H9 (cell line): Measurements from ENCODE around the gene ATP4A. TPM values are rescaled to one million over a fixed set of nuclear protein-coding genes. Genes with fewer than 3 reads are reported as not detected.
A peak's percentile ranks its signal among the peaks of the same experiment; 100 is the strongest.

ENCODE experiments used
- DNase-seq: peaks from one replicate; pipeline ENCODE4 v3.0.0-alpha.2; 2017
- H2AFZ ChIP-seq: one replicate; pipeline ENCODE4 v1.6.1; 2013; ENCODE audit warnings: mild to moderate bottlenecking, low read length, control low read depth, moderate library complexity
- H2AK5ac ChIP-seq: 2 replicates; pipeline ENCODE4 v1.6.1; 2013; ENCODE audit warnings: low read length, control low read depth, mixed read lengths; ENCODE audit not compliant: insufficient read length
- H2BK120ac ChIP-seq: one replicate; pipeline ENCODE4 v1.6.1; 2013; ENCODE audit warnings: low read depth, mild to moderate bottlenecking, low read length, control low read depth, inconsistent platforms; ENCODE audit not compliant: poor library complexity, severe bottlenecking
- H2BK12ac ChIP-seq: 2 replicates; pipeline ENCODE4 v1.6.1; 2013; ENCODE audit warnings: low read length, control low read depth, mixed read lengths, low read depth; ENCODE audit not compliant: insufficient read length
- H2BK15ac ChIP-seq: 2 replicates; pipeline ENCODE4 v1.6.1; 2013; ENCODE audit warnings: low read depth, low read length, control low read depth
- H2BK20ac ChIP-seq: one replicate; pipeline ENCODE4 v1.6.1; 2013; ENCODE audit warnings: low read depth, mild to moderate bottlenecking, low read length, control low read depth, inconsistent platforms; ENCODE audit not compliant: poor library complexity, severe bottlenecking
- H2BK5ac ChIP-seq: 2 replicates; pipeline ENCODE4 v1.6.1; 2013; ENCODE audit warnings: low read length, control low read depth, mixed read lengths; ENCODE audit not compliant: insufficient read length
- H3K14ac ChIP-seq: 2 replicates; pipeline ENCODE4 v1.6.1; 2013; ENCODE audit warnings: low read length, control low read depth; ENCODE audit not compliant: insufficient read depth
- H3K18ac ChIP-seq: 2 replicates; pipeline ENCODE4 v1.6.1; 2013; ENCODE audit warnings: low read depth, mild to moderate bottlenecking, mixed read lengths, low read length, control low read depth; ENCODE audit not compliant: insufficient read length
- H3K23ac ChIP-seq: 2 replicates; pipeline ENCODE4 v1.6.1; 2013; ENCODE audit warnings: low read length, control low read depth, mixed read lengths, low read depth; ENCODE audit not compliant: insufficient read length
- H3K23me2 ChIP-seq: 2 replicates; pipeline ENCODE4 v1.6.1; 2013; ENCODE audit warnings: low read depth, mild to moderate bottlenecking, mixed read lengths, low read length, control low read depth; ENCODE audit not compliant: insufficient read length, poor library complexity, severe bottlenecking
- H3K27ac ChIP-seq: 2 replicates; pipeline ENCODE4 v1.5.1; 2013; ENCODE audit warnings: low read length, control low read depth, mixed read lengths, low read depth; ENCODE audit not compliant: insufficient read length
- H3K27me3 ChIP-seq: 2 replicates; pipeline ENCODE4 v1.6.1; 2013; ENCODE audit warnings: low read length, control low read depth, inconsistent platforms; ENCODE audit not compliant: insufficient read depth
- H3K4ac ChIP-seq: 2 replicates; pipeline ENCODE4 v1.6.1; 2013; ENCODE audit warnings: low read depth, mild to moderate bottlenecking, control low read depth, inconsistent platforms, low read length, moderate library complexity
- H3K4me1 ChIP-seq: 2 replicates; pipeline ENCODE4 v1.6.1; 2013; ENCODE audit warnings: low read length, control low read depth, inconsistent platforms; ENCODE audit not compliant: insufficient read depth
- H3K4me2 ChIP-seq: 2 replicates; pipeline ENCODE4 v1.6.1; 2013; ENCODE audit warnings: low read length, control low read depth, mixed read lengths; ENCODE audit not compliant: insufficient read length, insufficient read depth
- H3K56ac ChIP-seq: 2 replicates; pipeline ENCODE4 v1.6.1; 2013; ENCODE audit warnings: low read depth, mild to moderate bottlenecking, mixed read lengths, low read length, control low read depth; ENCODE audit not compliant: insufficient read length
- H3K79me1 ChIP-seq: 2 replicates; pipeline ENCODE4 v1.6.1; 2013; ENCODE audit warnings: low read depth, mild to moderate bottlenecking, moderate library complexity, low read length, control low read depth, inconsistent platforms; ENCODE audit not compliant: insufficient read depth, poor library complexity, severe bottlenecking
- H3K79me2 ChIP-seq: 2 replicates; pipeline ENCODE4 v1.6.1; 2013; ENCODE audit warnings: low read length, control low read depth, inconsistent platforms; ENCODE audit not compliant: insufficient read depth
- H3K9ac ChIP-seq: 2 replicates; pipeline ENCODE4 v1.6.1; 2013; ENCODE audit warnings: low read length, control low read depth, mixed read lengths; ENCODE audit not compliant: insufficient read length; ENCODE audit errors: extremely low read depth
- H3K9me3 ChIP-seq: one replicate; pipeline ENCODE4 v1.6.1; 2013; ENCODE audit warnings: low read depth, low read length, inconsistent platforms; ENCODE audit not compliant: control insufficient read depth
- H3T11ph ChIP-seq: one replicate; pipeline ENCODE4 v1.6.1; 2013; ENCODE audit warnings: mild to moderate bottlenecking, low read length, control low read depth, inconsistent platforms
- H4K20me1 ChIP-seq: one replicate; pipeline ENCODE4 v1.6.1; 2013; ENCODE audit not compliant: control insufficient read depth, insufficient read length, insufficient read depth
- H4K5ac ChIP-seq: 2 replicates; pipeline ENCODE4 v1.6.1; 2013; ENCODE audit warnings: low read depth, mild to moderate bottlenecking, mixed read lengths, low read length, control low read depth; ENCODE audit not compliant: insufficient read length
- H4K8ac ChIP-seq: replicated peaks from 2 replicates; pipeline ENCODE4 v1.6.1; 2013; ENCODE audit warnings: low read length, control low read depth, mixed read lengths, low read depth; ENCODE audit not compliant: insufficient read length
- H4K91ac ChIP-seq: 2 replicates; pipeline ENCODE4 v1.6.1; 2013; ENCODE audit warnings: low read depth, mild to moderate bottlenecking, moderate library complexity, mixed read lengths, low read length, control low read depth; ENCODE audit not compliant: insufficient read length
- H3K27ac Mint-ChIP-seq, 3 experiments: 2 replicates in 2 of 3; 3 replicates in 1 of 3; pipeline ENCODE4 v1.8.0; 2020 to 2021; ENCODE audit warnings: mixed read lengths in 3 of 3, mild to moderate bottlenecking in 1 of 3, moderate library complexity in 1 of 3
- H3K27me3 Mint-ChIP-seq: 2 replicates; pipeline ENCODE4 v1.8.0; 2021; ENCODE audit warnings: low read depth, mild to moderate bottlenecking, moderate library complexity, mixed read lengths
- H3K36me3 Mint-ChIP-seq, 3 experiments: 2 replicates in 2 of 3; 3 replicates in 1 of 3; pipeline ENCODE4 v1.8.0; 2020 to 2021; ENCODE audit warnings: low read depth in 3 of 3, mixed read lengths in 3 of 3; ENCODE audit not compliant: insufficient read depth in 1 of 3
- H3K4me1 Mint-ChIP-seq, 2 experiments: 2 replicates each; pipeline ENCODE4 v1.8.0; 2020; ENCODE audit warnings: mixed read lengths in 2 of 2
- H3K4me3 Mint-ChIP-seq, 2 experiments: 2 replicates in 1 of 2; 3 replicates in 1 of 2; pipeline ENCODE4 v1.8.0; 2020 to 2021; ENCODE audit warnings: mild to moderate bottlenecking in 2 of 2, mixed read lengths in 2 of 2, moderate library complexity in 1 of 2
- H3K9me3 Mint-ChIP-seq, 2 experiments: 2 replicates in 1 of 2; 3 replicates in 1 of 2; pipeline ENCODE4 v1.8.0; 2020; ENCODE audit warnings: mild to moderate bottlenecking in 2 of 2, mixed read lengths in 2 of 2, moderate library complexity in 1 of 2
- CTCF ChIP-seq: fragments of 200-600 bp; sonication (generic); conservative IDR thresholded peaks from 3 replicates; pipeline ENCODE4 v1.8.0; 2021; ENCODE audit warnings: antibody characterized with exemption, mild to moderate bottlenecking
- WGBS: extraction: QIAGEN DNeasy Blood & Tissue Kit; methylation state at CpG from one replicate; pipeline ENCODE4 v1.1.7; 2013; ENCODE audit warnings: missing lambda C conversion rate, low lambda C conversion rate, mixed read lengths; ENCODE audit not compliant: insufficient read length; ENCODE audit errors: extremely low coverage; 5-methylcytosine and 5-hydroxymethylcytosine counted together
- total RNA-seq: library from RNA; stranded (reverse); gene quantifications from 2 replicates; pipeline ENCODE4 v1.2.1, GENCODE V29; 2021

Gene ATP4A
- total RNA-seq, 1 experiment from 2014 or later, result 0.24 TPM

GRCh38 chr19:35519291-35519690, 44.2 kb downstream of the ATP4A start:
- Histone ChIP-seq H2BK120ac (no peak overlapping the region), H2AK5ac (no peak overlapping the region), H2BK20ac (no peak overlapping the region), H2BK5ac (no peak overlapping the region), H4K20me1 (no peaks in the 10 kb centered on the region), H3T11ph (no peak overlapping the region), H3K4ac (no peak overlapping the region), H2AFZ (no peak overlapping the region), H4K91ac (no peak overlapping the region), H2BK12ac (no peak overlapping the region), H3K23ac (no peak overlapping the region), H3K4me2 (no peak overlapping the region), H3K79me2 (no peaks in the 10 kb centered on the region), H3K9ac (no peak overlapping the region), H4K8ac (no peak overlapping the region), H3K79me1 (no peaks in the 10 kb centered on the region), H3K9me3 (no peaks in the 10 kb centered on the region), H3K27me3 (no peaks in the 10 kb centered on the region; the same call in none of the 2 replicates), H3K4me1 (peaks cover 5% of the 10 kb centered on the region; the same call in 1 of the 2 replicates), H3K56ac (no peak overlapping the region), H3K14ac (no peak overlapping the region), H4K5ac (no peak overlapping the region), H2BK15ac (no peak overlapping the region), H3K23me2 (peaks cover 3% of the 10 kb centered on the region), H3K27ac (no peak overlapping the region), H3K18ac (no peak overlapping the region)
- peaks cover 20% of the 10 kb centered on the region for H3K27me3 Mint-ChIP-seq
- H3K36me3 Mint-ChIP-seq, result no peaks in the 10 kb centered on the region
- no CpG with 5 or more reads among the region's 7 CpGs for WGBS
- H3K4me3 Mint-ChIP-seq, result no peak overlapping the region; a peak in 1 of 5 replicates
- no peak for TF ChIP-seq CTCF
- 0 out of 7 replicates have a peak overlapping the region, but pooled peaks of 1 of the 3 experiments have one; percentile 0 for H3K27ac Mint-ChIP-seq
- DNase-seq, result no peak
- H3K4me1 Mint-ChIP-seq, result peaks cover 16 to 40% of the 10 kb centered on the region in 2 experiments
- no peaks in the 10 kb centered on the region; a peak in 1 of 5 replicates for H3K9me3 Mint-ChIP-seq
